Panc1 (cell line): ENCODE results near the gene ATP5MG.

Experiments
- CTCF ChIP-seq: fragments of 450-650 bp; IDR thresholded peaks from 2 replicates; pipeline ENCODE4 v1.5.1; 2017; ENCODE audit warnings: mild to moderate bottlenecking
- POLR2AphosphoS5 ChIP-seq: IDR thresholded peaks from 2 replicates; pipeline ENCODE4 v1.6.1; 2012; ENCODE audit warnings: mild to moderate bottlenecking, low read depth, low read length, moderate library complexity
- REST ChIP-seq, 2 experiments: IDR thresholded peaks; 2 replicates each; pipeline ENCODE4 v1.6.1; 2011 to 2012; ENCODE audit warnings: low read depth in 2 of 2, control low read depth in 1 of 2, low read length in 1 of 2, mild to moderate bottlenecking in 1 of 2, moderate library complexity in 1 of 2; ENCODE audit not compliant: insufficient read depth in 1 of 2
- SIN3A ChIP-seq: IDR thresholded peaks from 2 replicates; pipeline ENCODE4 v1.6.1; 2012; ENCODE audit warnings: low read depth, mild to moderate bottlenecking, low read length, moderate library complexity, borderline replicate concordance; ENCODE audit not compliant: insufficient read depth
- TCF7L2 ChIP-seq: IDR thresholded peaks from 2 replicates; pipeline ENCODE4 v1.6.1; 2011; ENCODE audit warnings: mild to moderate bottlenecking, low read depth, low read length, inconsistent platforms

GRCh38 chr11:118358071-118358470 lies 43.3 kb upstream of the ATP5MG start:
- no peak for TF ChIP-seq REST (IDR thresholded peaks at IDR 0.05; ENCODE audit: insufficient read depth in 1 of 2, low read depth in 2 of 2, low read length in 1 of 2)
- no peak for TF ChIP-seq CTCF
- no peak for TF ChIP-seq POLR2AphosphoS5
- TF ChIP-seq TCF7L2 = no peak
- TF ChIP-seq SIN3A = no peak
